ENCODE data around the gene OR10A2. TPM values are rescaled to one million over a fixed set of nuclear protein-coding genes. Genes with fewer than 3 reads are reported as not detected.
"Not testable (repeated sequence)": the region's sequence is repeated elsewhere in the genome, so short reads cannot be mapped to it uniquely, and the experiment has no call there.

The OR10A2 gene
- total and polyA plus RNA-seq, 12 donors: not detected

DNA sequence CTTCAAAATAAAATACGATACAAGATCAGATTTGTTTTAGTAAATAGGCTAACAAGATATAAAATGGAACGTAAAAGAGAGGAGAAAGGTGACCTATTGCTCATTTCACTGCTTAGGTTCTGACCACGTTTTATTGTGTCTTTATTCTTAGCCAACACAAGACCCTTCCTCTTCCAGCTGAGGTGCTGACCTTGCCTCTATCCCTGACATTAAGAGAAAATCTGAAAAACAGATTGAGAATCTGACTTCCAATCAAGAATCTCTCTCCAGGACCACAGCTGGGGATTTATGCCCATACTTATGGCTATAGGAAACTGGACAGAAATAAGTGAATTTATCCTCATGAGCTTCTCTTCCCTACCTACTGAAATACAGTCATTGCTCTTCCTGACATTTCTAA, 17.5 kb upstream of the OR10A2 start, which contains the start of gene OR10A5:
Gene OR10A5 (plus strand): TSS at position 301 of the 400 bp plus-strand sequence. CDS start 0 bp downstream, at position 301.
- H3K27ac ChIP-seq: no peak within 1 kb of the TSS
- no peak within 1 kb of the TSS for H3K4me3 ChIP-seq
- TF ChIP-seq, protein P1, sequence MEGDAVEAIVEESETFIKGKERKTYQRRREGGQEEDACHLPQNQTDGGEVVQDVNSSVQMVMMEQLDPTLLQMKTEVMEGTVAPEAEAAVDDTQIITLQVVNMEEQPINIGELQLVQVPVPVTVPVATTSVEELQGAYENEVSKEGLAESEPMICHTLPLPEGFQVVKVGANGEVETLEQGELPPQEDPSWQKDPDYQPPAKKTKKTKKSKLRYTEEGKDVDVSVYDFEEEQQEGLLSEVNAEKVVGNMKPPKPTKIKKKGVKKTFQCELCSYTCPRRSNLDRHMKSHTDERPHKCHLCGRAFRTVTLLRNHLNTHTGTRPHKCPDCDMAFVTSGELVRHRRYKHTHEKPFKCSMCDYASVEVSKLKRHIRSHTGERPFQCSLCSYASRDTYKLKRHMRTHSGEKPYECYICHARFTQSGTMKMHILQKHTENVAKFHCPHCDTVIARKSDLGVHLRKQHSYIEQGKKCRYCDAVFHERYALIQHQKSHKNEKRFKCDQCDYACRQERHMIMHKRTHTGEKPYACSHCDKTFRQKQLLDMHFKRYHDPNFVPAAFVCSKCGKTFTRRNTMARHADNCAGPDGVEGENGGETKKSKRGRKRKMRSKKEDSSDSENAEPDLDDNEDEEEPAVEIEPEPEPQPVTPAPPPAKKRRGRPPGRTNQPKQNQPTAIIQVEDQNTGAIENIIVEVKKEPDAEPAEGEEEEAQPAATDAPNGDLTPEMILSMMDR (IDR thresholded peaks at IDR 0.05): no peak
- H3K4me1 ChIP-seq: no peaks in the 10 kb centered on the region
- DNase-seq: no peak
- WGBS, 2 donors: 76 to 83% methylated on average over 3 of the region's 3 CpGs
- intact Hi-C loops (cut with DNase I): loop anchor here in 1 of 10 donors (2.0 kb wide), 1 partner anchor 15 kb away; no protein-coding TSS in a partner anchor
- no peak for ATAC-seq
- no peaks in the 10 kb centered on the region for H3K27me3 ChIP-seq
- peaks cover 0 to 7% (median 0%) of the 10 kb centered on the region in 11 donors for H3K9me3 ChIP-seq
- no peaks in the 10 kb centered on the region for H3K36me3 ChIP-seq

DNA sequence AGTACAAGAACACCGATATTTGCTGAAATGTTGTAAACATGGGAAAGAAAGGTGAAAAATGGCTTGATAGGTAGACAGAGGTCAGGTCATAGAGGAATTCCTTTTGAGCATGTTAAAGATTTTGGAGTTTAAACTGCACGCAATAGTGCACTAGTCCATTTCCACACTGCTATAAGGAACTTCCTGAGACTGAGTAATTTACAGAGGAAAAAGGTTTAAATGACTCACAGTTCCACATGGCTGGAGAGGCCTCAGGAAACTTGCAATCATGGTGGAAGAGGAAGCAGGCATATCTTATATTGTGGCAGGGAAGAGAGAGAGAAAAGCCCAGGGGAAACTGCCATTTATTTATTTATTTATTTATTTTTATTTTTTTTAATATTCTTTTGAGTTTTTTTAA, 12.3 kb upstream of the OR10A2 start:
- H3K4me1 ChIP-seq: no peaks in the 10 kb centered on the region
- WGBS, 2 donors: 79 to 89% methylated on average over 2 of the region's 2 CpGs
- ATAC-seq (no peak), DNase-seq (no peak)
- intact Hi-C loops (cut with DNase I): no loop called here
- peaks cover 0 to 18% (median 0%) of the 10 kb centered on the region in 11 donors for H3K9me3 ChIP-seq
- H3K36me3 ChIP-seq: no peaks in the 10 kb centered on the region
- H3K27ac ChIP-seq: no peak overlapping the region
- no peak overlapping the region for H3K4me3 ChIP-seq
- TF ChIP-seq, protein P1 (IDR thresholded peaks at IDR 0.05): no peak
- H3K27me3 ChIP-seq: no peaks in the 10 kb centered on the region

DNA sequence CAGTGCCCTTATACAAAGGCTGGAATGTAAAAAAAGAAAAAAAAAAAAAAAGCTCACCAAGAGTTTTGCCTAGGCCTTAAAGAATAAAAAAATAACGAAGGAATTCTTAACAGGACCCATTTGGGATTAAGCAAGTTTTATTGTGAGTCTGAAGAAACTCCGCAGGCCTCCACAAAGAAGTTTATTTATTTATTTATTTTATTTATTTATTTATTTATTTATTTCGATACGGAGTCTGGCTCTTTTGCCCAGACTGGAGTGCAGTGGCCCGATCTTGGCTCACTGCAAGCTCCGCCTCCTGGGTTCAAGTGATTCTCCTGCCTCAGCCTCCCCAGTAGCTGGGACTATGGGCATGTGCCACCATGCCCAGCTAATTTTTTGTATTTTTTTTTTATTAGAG, 8.1 kb upstream of the OR10A2 start:
- peaks cover 0 to 18% (median 0%) of the 10 kb centered on the region in 11 donors for H3K9me3 ChIP-seq
- H3K36me3 ChIP-seq; H3K4me3 ChIP-seq; ATAC-seq; H3K4me1 ChIP-seq; intact Hi-C loops (cut with DNase I); DNase-seq; H3K27ac ChIP-seq; H3K27me3 ChIP-seq: not testable (repeated sequence)
- WGBS, 2 donors: 91 to 95% methylated on average over 6 of the region's 6 CpGs

DNA sequence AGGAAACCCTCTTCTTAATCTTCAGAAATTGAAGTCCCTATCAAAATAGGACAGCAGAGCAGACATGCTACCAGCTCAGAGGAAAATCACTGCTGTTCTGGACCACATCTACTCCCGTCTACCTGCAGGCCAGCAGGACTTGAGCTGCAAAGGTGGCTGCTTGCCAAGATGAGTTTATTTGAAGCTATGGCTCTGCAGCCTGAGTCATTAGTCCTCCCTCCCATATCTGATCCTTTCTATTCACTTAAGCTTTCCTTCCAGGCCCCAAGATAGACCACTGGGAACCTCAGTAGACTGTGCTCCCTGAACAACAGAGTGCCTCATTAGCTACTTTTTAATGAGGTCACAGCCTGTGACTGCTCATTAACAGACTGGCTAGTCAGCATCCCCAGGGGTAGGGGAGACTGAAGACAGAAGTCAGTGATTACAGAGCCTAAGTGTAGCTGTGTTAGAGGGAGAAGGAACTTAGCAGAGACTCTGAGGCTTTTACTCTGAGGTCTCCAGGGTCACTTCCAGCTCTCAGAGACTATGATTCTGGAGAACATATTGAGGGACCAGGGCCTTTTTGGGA, 6.8 kb upstream of the OR10A2 start:
- ATAC-seq (no peak), DNase-seq (no peak)
- 29 to 35% methylated on average over 1 of the region's 1 CpG for WGBS, 2 donors
- Histone ChIP-seq H3K4me3 (no peak overlapping the region), H3K27ac (no peak overlapping the region), H3K36me3 (no peaks in the 10 kb centered on the region), H3K27me3 (no peaks in the 10 kb centered on the region), H3K4me1 (no peaks in the 10 kb centered on the region), H3K9me3 (peaks cover 0 to 18% (median 0%) of the 10 kb centered on the region in 11 donors)
- intact Hi-C loops (cut with DNase I): no loop called here
- TF ChIP-seq, protein P1 (IDR thresholded peaks at IDR 0.05): no peak

DNA sequence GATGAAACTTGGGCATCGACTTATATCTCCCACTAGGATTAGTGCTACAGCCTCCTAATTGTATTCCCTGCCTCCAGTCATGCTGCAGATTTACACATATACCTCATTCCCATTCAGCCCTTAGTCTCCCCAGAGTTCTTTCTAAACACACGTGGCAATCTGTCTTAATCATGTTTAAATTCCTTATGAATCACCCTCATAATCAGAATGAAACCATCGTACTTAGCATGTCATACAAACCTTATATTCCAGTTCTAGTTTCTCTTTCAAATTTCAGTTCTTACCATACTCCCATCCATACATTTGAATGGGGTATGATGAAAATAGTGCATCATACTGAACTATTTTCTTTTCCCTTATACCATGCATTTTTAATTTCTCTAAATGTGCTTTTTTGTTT, 6.0 kb upstream of the OR10A2 start:
- TF ChIP-seq, protein P1 (IDR thresholded peaks at IDR 0.05): no peak
- Histone ChIP-seq H3K36me3 (no peaks in the 10 kb centered on the region), H3K27me3 (no peaks in the 10 kb centered on the region), H3K9me3 (peaks cover 0 to 18% (median 0%) of the 10 kb centered on the region in 11 donors), H3K4me3 (no peak overlapping the region), H3K27ac (no peak overlapping the region), H3K4me1 (no peaks in the 10 kb centered on the region)
- intact Hi-C loops (cut with DNase I): no loop called here
- WGBS, 2 donors: 63 to 64% methylated on average over 3 of the region's 3 CpGs
- no peak for ATAC-seq
- no peak for DNase-seq
